Activated naive CD4-positive, alpha-beta T cell treated with anti-CD3 and anti-CD28 coated beads, Interleukin-2, amount 50 U/mL, for 24 hours (primary cell): ENCODE results near the gene C3orf20.
"Not testable (repeated sequence)": the region's sequence is repeated elsewhere in the genome, so short reads cannot be mapped to it uniquely, and the experiment has no call there.

Experiments
- H3K27ac Mint-ChIP-seq: one replicate; pipeline ENCODE4 v1.8.0; 2021; ENCODE audit warnings: mild to moderate bottlenecking, mixed read lengths
- H3K27me3 Mint-ChIP-seq: one replicate; pipeline ENCODE4 v1.8.0; 2021; ENCODE audit warnings: mixed read lengths
- H3K36me3 Mint-ChIP-seq: one replicate; pipeline ENCODE4 v1.8.0; 2021; ENCODE audit warnings: mixed read lengths
- H3K4me1 Mint-ChIP-seq: one replicate; pipeline ENCODE4 v1.8.0; 2021; ENCODE audit warnings: mixed read lengths
- H3K4me3 Mint-ChIP-seq: one replicate; pipeline ENCODE4 v1.8.0; 2021; ENCODE audit warnings: mild to moderate bottlenecking, mixed read lengths
- H3K9me3 Mint-ChIP-seq: one replicate; pipeline ENCODE4 v1.8.0; 2021; ENCODE audit warnings: mixed read lengths

The C3orf20 gene

GRCh38 chr3:14752979-14753378 lies 78.0 kb downstream of the C3orf20 start:
- H3K27me3 Mint-ChIP-seq, H3K4me3 Mint-ChIP-seq, H3K27ac Mint-ChIP-seq: not testable (repeated sequence)

GRCh38 chr3:14757153-14757700 lies 82.3 kb downstream of the C3orf20 start:
- Mint-ChIP-seq H3K27ac (no peak overlapping the region), H3K36me3 (no peaks in the 10 kb centered on the region), H3K27me3 (no peaks in the 10 kb centered on the region), H3K4me3 (no peak overlapping the region), H3K4me1 (peaks cover 4% of the 10 kb centered on the region), H3K9me3 (no peaks in the 10 kb centered on the region)

More at GRCh38 chr3:14752979-14753378, 78.0 kb downstream of the C3orf20 start:
- H3K9me3 Mint-ChIP-seq, H3K4me1 Mint-ChIP-seq, H3K36me3 Mint-ChIP-seq: not testable (repeated sequence)

GRCh38 chr3:14758297-14758696 lies 83.4 kb downstream of the C3orf20 start:
- no peak overlapping the region for H3K27ac Mint-ChIP-seq

GRCh38 chr3:14758959-14759358 lies 84.0 kb downstream of the C3orf20 start:
- peaks cover 4% of the 10 kb centered on the region for H3K4me1 Mint-ChIP-seq
- H3K4me3 Mint-ChIP-seq: no peak overlapping the region
- H3K27ac Mint-ChIP-seq: no peak overlapping the region
- no peaks in the 10 kb centered on the region for H3K36me3 Mint-ChIP-seq
- no peaks in the 10 kb centered on the region for H3K27me3 Mint-ChIP-seq
- H3K9me3 Mint-ChIP-seq: no peaks in the 10 kb centered on the region

More at GRCh38 chr3:14758297-14758696, 83.4 kb downstream of the C3orf20 start:
- Mint-ChIP-seq H3K4me1 (peaks cover 4% of the 10 kb centered on the region), H3K4me3 (no peak overlapping the region), H3K9me3 (no peaks in the 10 kb centered on the region), H3K27me3 (no peaks in the 10 kb centered on the region), H3K36me3 (no peaks in the 10 kb centered on the region)

GRCh38 chr3:14760185-14760584 lies 85.2 kb downstream of the C3orf20 start:
- no peaks in the 10 kb centered on the region for H3K9me3 Mint-ChIP-seq
- no peak overlapping the region for H3K4me3 Mint-ChIP-seq
- peaks cover 4% of the 10 kb centered on the region for H3K4me1 Mint-ChIP-seq
- no peaks in the 10 kb centered on the region for H3K36me3 Mint-ChIP-seq
- H3K27me3 Mint-ChIP-seq: no peaks in the 10 kb centered on the region
- no peak overlapping the region for H3K27ac Mint-ChIP-seq

- Mint-ChIP-seq H3K4me1 (peaks cover 4% of the 10 kb centered on the region), H3K9me3 (no peaks in the 10 kb centered on the region), H3K27ac (no peak overlapping the region), H3K4me3 (no peak overlapping the region), H3K27me3 (no peaks in the 10 kb centered on the region), H3K36me3 (no peaks in the 10 kb centered on the region)
These were observed 86.3 kb downstream of the C3orf20 start for GRCh38 chr3:14761121-14761672.

GRCh38 chr3:14761866-14762265 lies 86.9 kb downstream of the C3orf20 start:
- H3K27me3 Mint-ChIP-seq: no peaks in the 10 kb centered on the region
- no peaks in the 10 kb centered on the region for H3K36me3 Mint-ChIP-seq
- no peaks in the 10 kb centered on the region for H3K9me3 Mint-ChIP-seq
- no peak overlapping the region for H3K27ac Mint-ChIP-seq
- H3K4me1 Mint-ChIP-seq: peaks cover 4% of the 10 kb centered on the region
- H3K4me3 Mint-ChIP-seq: no peak overlapping the region

GRCh38 chr3:14762701-14763100 lies 87.8 kb downstream of the C3orf20 start:
- Mint-ChIP-seq H3K4me1 (peaks cover 4% of the 10 kb centered on the region), H3K9me3 (no peaks in the 10 kb centered on the region), H3K36me3 (no peaks in the 10 kb centered on the region), H3K4me3 (no peak overlapping the region), H3K27ac (no peak overlapping the region), H3K27me3 (no peaks in the 10 kb centered on the region)

- H3K9me3 Mint-ChIP-seq: no peaks in the 10 kb centered on the region
- H3K27ac Mint-ChIP-seq: no peak overlapping the region
- no peaks in the 10 kb centered on the region for H3K27me3 Mint-ChIP-seq
- no peak overlapping the region for H3K4me3 Mint-ChIP-seq
- H3K36me3 Mint-ChIP-seq: no peaks in the 10 kb centered on the region
- H3K4me1 Mint-ChIP-seq: peaks cover 4% of the 10 kb centered on the region
These were observed 89.6 kb downstream of the C3orf20 start for GRCh38 chr3:14764331-14765059.

- H3K4me1 Mint-ChIP-seq: peaks cover 4% of the 10 kb centered on the region
- H3K4me3 Mint-ChIP-seq: no peak overlapping the region
- H3K36me3 Mint-ChIP-seq: no peaks in the 10 kb centered on the region
- no peaks in the 10 kb centered on the region for H3K9me3 Mint-ChIP-seq
- H3K27ac Mint-ChIP-seq: no peak overlapping the region
- no peaks in the 10 kb centered on the region for H3K27me3 Mint-ChIP-seq
These were observed 90.1 kb downstream of the C3orf20 start for GRCh38 chr3:14765060-14765400.

- Mint-ChIP-seq H3K4me3 (no peak overlapping the region), H3K27ac (no peak overlapping the region), H3K36me3 (no peaks in the 10 kb centered on the region), H3K4me1 (peaks cover 4% of the 10 kb centered on the region), H3K9me3 (no peaks in the 10 kb centered on the region), H3K27me3 (no peaks in the 10 kb centered on the region)
These were observed 90.9 kb downstream of the C3orf20 start for GRCh38 chr3:14765576-14766427.

- Mint-ChIP-seq H3K36me3 (no peaks in the 10 kb centered on the region), H3K4me3 (no peak overlapping the region), H3K27me3 (no peaks in the 10 kb centered on the region), H3K4me1 (no peaks in the 10 kb centered on the region), H3K9me3 (no peaks in the 10 kb centered on the region), H3K27ac (no peak overlapping the region)
These were observed 91.7 kb downstream of the C3orf20 start for GRCh38 chr3:14766428-14767244.

GRCh38 chr3:14767245-14768051 lies 92.5 kb downstream of the C3orf20 start:
- Mint-ChIP-seq H3K27me3 (no peaks in the 10 kb centered on the region), H3K36me3 (no peaks in the 10 kb centered on the region), H3K4me3 (no peak overlapping the region), H3K27ac (no peak overlapping the region), H3K4me1 (no peaks in the 10 kb centered on the region), H3K9me3 (no peaks in the 10 kb centered on the region)

- Mint-ChIP-seq H3K4me3 (no peak overlapping the region), H3K9me3 (no peaks in the 10 kb centered on the region), H3K4me1 (no peaks in the 10 kb centered on the region), H3K36me3 (no peaks in the 10 kb centered on the region), H3K27me3 (no peaks in the 10 kb centered on the region), H3K27ac (no peak overlapping the region)
These were observed 93.3 kb downstream of the C3orf20 start for GRCh38 chr3:14768182-14768790.
